Astrocyte of the cerebellum (primary cell): ENCODE results near the gene BRD3OS.
A peak's percentile ranks its signal among the peaks of the same experiment; 100 is the strongest.

ENCODE experiments used
- DNase-seq: peaks from one replicate; pipeline ENCODE4 v3.0.0-alpha.2; 2011; ENCODE audit warnings: low read depth
- H3K4me3 ChIP-seq: 2 replicates; pipeline ENCODE4 v1.5.1; 2011; ENCODE audit warnings: mild to moderate bottlenecking, low read depth, low read length, moderate library complexity
- in situ Hi-C: cut with HindIII; loops from 2 replicates; pipeline ENCODE4 v1.10.0; 2017; ENCODE audit warnings: low sequenced_read_pairs
- TF ChIP-seq, protein P1 (sequence below): IDR thresholded peaks from 2 replicates; pipeline ENCODE4 v1.5.1; 2012; ENCODE audit warnings: low read length, low read depth, moderate library complexity, mild to moderate bottlenecking; ENCODE audit errors: missing control alignments

Gene BRD3OS

DNA sequence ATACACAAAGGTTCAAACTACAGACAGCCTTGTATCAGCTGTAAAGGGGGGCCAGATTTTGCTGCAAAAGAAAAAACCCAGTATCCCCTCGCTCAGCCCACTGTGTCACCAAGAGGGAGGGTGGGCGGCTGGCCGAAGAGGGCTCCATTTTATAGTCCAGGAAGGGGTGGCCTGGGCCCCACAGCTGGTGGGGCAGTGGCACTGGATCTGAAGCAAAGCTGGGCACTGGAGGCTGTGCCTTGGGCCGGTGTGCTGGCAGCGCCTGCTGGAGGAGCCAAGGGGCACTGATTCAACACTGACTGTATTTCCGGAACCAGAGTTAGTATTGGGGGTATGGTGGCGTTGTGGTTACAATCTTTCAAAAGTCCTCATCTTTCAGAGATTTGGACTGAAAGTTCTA lies 33.4 kb downstream of the BRD3OS start:
- TF ChIP-seq, protein P1, sequence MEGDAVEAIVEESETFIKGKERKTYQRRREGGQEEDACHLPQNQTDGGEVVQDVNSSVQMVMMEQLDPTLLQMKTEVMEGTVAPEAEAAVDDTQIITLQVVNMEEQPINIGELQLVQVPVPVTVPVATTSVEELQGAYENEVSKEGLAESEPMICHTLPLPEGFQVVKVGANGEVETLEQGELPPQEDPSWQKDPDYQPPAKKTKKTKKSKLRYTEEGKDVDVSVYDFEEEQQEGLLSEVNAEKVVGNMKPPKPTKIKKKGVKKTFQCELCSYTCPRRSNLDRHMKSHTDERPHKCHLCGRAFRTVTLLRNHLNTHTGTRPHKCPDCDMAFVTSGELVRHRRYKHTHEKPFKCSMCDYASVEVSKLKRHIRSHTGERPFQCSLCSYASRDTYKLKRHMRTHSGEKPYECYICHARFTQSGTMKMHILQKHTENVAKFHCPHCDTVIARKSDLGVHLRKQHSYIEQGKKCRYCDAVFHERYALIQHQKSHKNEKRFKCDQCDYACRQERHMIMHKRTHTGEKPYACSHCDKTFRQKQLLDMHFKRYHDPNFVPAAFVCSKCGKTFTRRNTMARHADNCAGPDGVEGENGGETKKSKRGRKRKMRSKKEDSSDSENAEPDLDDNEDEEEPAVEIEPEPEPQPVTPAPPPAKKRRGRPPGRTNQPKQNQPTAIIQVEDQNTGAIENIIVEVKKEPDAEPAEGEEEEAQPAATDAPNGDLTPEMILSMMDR: no peak
- in situ Hi-C loops: no loop called here
- no peak for DNase-seq
- H3K4me3 ChIP-seq: no peak overlapping the region

DNA sequence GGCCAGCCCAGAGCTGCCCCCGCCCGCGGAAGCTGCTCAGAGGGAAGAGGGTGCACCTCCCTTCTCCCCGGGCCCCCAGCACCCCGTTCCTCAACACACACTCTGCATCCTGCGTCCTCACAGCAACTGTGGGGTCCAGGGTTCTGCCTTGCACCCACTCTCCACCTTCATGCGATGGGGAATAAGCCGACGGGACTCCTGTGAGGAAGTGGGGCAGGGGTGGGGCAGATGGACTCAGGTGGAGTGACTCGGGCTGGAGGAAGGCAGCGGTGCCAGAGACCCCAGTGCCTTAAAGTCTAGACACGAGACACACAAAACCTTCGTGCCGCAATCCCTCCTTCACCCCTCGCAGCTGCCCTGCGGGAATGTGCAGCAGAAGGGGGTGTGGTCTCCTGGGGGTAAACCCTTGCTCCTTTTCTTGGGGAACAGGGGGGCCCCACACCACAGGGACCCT lies 33.9 kb downstream of the BRD3OS start:
- DNase-seq: no peak

DNA sequence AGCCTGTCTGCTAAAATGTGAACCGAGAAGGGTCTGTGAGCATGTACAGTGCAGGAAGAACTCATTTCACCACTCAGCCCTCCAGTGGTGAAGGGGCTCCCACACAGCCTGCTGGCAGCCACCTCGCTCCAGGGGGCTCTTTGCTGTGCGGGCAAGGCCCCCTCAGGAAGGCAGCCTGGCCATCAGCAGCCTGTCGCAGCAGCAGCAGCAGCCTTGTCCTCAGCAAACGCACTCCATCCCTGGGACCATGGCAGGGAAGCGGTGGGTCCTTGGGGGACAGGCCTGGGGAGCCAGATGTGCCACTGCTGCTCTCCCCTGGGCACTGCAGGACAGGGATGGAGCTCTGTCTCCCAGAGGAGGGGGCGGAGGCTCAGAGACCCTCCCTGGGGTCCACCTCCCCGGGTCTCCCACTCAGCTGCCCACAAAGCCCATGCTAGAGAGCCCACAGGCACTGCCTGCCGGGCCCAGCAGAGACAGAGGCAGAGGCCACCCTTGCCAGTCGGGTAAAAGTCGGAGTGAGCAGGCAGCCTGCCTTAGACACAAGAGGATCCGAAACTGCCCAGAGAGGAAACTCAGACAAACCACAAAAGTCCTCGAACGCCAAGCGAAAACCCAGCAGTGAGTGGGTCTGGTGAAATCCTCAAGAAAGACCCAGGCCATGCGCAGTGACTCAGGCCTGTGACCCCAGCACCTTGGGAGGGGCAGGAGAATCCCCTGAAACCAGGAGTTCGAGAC lies 34.5 kb downstream of the BRD3OS start:
- no peak for DNase-seq
- no peak overlapping the region for H3K4me3 ChIP-seq
- in situ Hi-C loops: no loop called here
- TF ChIP-seq, protein P1: peak; percentile 47

More for the DNA sequence above, 33.9 kb downstream of the BRD3OS start:
- TF ChIP-seq, protein P1: no peak
- no peak overlapping the region for H3K4me3 ChIP-seq
- in situ Hi-C loops: no loop called here

DNA sequence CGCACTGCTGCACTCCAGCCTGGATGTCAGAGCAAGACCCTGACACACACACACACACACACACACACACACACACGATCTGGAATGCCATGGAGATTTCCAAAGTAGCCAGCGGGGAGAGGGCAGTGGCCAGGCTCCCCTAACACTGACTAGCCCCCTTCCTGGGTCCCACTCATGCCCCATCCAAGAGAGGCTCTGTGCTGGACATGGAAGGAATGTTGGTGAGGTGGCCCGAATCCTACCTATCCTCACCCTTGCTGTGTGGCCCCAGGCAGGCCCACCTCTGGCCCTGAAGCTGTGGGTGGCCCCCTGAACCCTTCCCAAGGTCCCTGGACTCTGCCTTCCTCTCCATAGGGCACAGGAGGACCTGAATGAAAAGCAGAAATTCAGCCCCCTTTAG lies 35.3 kb downstream of the BRD3OS start:
- no peak overlapping the region for H3K4me3 ChIP-seq
- in situ Hi-C loops: no loop called here
- no peak for DNase-seq
- TF ChIP-seq, protein P1: no peak

DNA sequence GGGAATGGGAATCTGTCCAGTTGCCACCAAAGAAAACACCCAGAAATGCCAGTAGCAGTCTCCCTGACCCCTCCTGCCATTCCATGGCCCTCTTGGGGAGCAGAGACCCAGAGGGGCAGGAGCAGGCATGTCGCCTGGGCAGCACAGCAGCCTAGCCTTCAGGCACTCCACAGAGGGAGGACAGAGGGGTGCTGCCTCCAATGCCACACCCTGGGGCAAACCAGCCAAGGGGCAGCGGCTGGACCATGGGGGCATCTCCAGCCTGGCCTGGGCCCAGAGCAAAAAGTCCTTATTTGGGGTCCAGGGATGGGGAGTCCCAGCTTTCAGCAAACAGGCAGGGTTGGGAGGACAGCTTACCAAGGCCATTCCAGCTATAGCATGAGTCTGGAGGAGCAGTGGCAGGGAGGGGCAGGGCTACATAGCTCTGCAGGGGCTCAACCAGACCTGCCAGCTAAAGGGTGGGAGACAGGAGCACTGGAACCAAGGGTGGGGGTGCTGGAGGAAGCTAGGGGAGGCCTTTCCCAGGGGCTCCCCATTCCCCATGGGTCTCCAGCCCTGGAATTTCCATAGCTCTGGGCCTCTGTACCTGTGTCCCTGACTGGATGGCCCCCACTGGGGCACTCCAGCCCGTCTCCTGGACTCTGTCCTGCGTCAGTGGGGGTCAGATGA lies 35.9 kb downstream of the BRD3OS start:
- H3K4me3 ChIP-seq: no peak overlapping the region
- TF ChIP-seq, protein P1: no peak
- in situ Hi-C loops: no loop called here
- no peak for DNase-seq

DNA sequence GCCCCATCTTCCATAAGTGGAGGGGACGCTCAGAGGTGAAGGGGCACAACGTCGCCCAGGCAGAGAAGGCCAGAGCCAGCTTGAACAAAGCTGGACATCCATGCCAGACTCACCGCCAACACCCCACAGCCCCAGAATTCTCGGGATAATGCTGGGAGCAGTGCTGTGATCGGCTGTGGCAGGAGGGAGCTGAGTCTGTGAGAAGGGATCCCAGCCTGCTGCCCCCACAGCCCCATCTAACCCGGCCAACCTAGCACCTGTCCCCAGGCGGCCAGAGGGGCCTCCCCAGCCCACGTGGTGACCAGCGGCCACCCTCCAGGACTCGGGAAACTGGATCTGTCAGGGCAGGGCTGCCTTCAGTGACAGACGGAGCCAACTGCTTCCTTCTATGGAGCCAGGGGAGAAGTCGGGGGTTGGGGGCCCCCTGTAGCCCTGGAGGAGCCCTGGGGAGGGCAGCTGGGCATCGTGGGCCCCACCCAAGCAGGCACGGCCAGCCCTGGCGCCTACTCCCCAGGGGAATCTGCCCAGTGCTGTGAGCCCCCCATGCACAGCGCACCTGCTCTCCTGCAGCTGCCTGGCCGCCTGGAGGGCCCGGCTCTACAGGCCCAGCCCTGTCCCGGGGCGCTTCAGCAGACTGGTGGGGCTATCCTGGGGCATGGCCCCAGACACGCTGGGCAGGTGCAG lies 36.5 kb downstream of the BRD3OS start:
- in situ Hi-C loops: no loop called here
- no peak overlapping the region for H3K4me3 ChIP-seq
- TF ChIP-seq, protein P1: no peak
- no peak for DNase-seq
